Vagina (tissue), 2 donors: ENCODE results near the gene MTMR8. TPM values are rescaled to one million over a fixed set of nuclear protein-coding genes. Genes with fewer than 3 reads are reported as not detected.

Experiments
- DNase-seq, 2 donors: peaks; one replicate each; pipeline ENCODE4 v3.0.0-alpha.2; 2017; ENCODE audit errors: extremely low spot score in 2 of 2
- H3K27ac ChIP-seq: fragments of 200-600 bp; sonication (generic); one replicate; pipeline ENCODE4 v1.5.1; 2019
- H3K27me3 ChIP-seq: fragments of 200-600 bp; sonication (generic); one replicate; pipeline ENCODE4 v1.5.1; 2019
- H3K36me3 ChIP-seq, 2 donors: fragments of 200-600 bp; sonication (generic); one replicate each; pipeline ENCODE4 v1.5.1; 2017 to 2019
- H3K4me1 ChIP-seq: fragments of 200-600 bp; sonication (generic); one replicate; pipeline ENCODE4 v1.5.1; 2019
- H3K4me3 ChIP-seq, 2 donors: fragments of 200-600 bp; sonication (generic); 1 replicate in 1 of 2; 2 replicates in 1 of 2; pipeline ENCODE4 v1.5.1; 2016 to 2019
- H3K9me3 ChIP-seq: fragments of 200-600 bp; sonication (generic); one replicate; pipeline ENCODE4 v1.5.1; 2019
- POLR2A ChIP-seq, 2 donors: fragments of 450-650 bp; IDR thresholded peaks; one replicate each; pipeline ENCODE4 v1.6.1; 2017; ENCODE audit warnings: antibody characterized with exemption in 2 of 2, mild to moderate bottlenecking in 2 of 2, moderate library complexity in 2 of 2
- POLR2AphosphoS5 ChIP-seq, 2 donors: sonication (generic); formaldehyde crosslinking; IDR thresholded peaks; one replicate each; pipeline ENCODE4 v1.9.0; 2017; ENCODE audit warnings: antibody characterized with exemption in 2 of 2, mild to moderate bottlenecking in 2 of 2, low read depth in 1 of 2; ENCODE audit not compliant: insufficient read depth in 1 of 2
- intact Hi-C: fragments of 100-400 bp; cut with DNase I; formaldehyde crosslinking; loops from one replicate; pipeline ENCODE4 v1.15.1; 2023
- total RNA-seq: library from RNA; depleted of rRNA; stranded (reverse); fragments of >200 nt; gene quantifications from one replicate; pipeline ENCODE4 v1.2.3, GENCODE V29; 2016
- TF ChIP-seq, protein P1 (sequence below), 3 experiments: fragments of 450-650 bp in 2 of 3; fragments of 200-600 bp in 1 of 3; sonication (generic) in 1 of 3; IDR thresholded peaks; one replicate each; pipeline ENCODE4 v1.5.1; 2017 to 2019; ENCODE audit warnings: antibody characterized with exemption in 3 of 3, mild to moderate bottlenecking in 2 of 3, moderate library complexity in 2 of 3

The MTMR8 gene
- total RNA-seq, 1 donor from 2014 or later: 7.9 TPM

DNA sequence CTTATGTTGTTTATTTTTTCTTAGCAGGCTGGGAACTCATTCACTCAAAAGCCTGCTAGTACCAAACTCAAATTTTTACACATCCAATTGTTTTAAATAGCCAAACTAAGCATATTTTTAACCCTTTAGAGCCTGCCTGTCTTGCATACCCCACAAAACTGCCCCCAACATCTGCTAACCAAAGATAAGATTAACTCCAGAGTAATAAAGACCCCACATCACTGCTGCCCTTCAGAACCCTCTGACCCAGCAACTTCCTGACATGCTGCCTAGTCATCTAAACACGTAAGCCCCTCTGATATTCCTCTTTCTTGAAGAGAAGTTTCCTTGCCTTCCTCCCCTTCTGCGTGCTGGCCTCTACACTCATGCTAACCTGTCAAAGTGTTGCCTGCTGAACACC lies 104.1 kb downstream of the MTMR8 start:
- intact Hi-C loops: no loop called here
- Histone ChIP-seq H3K36me3 (no peaks in the 10 kb centered on the region), H3K4me1 (no peaks in the 10 kb centered on the region), H3K9me3 (no peaks in the 10 kb centered on the region), H3K4me3 (no peak overlapping the region), H3K27ac (no peak overlapping the region), H3K27me3 (no peaks in the 10 kb centered on the region)
- DNase-seq: no peak
- no peak for TF ChIP-seq POLR2AphosphoS5 (IDR thresholded peaks at IDR 0.05; ENCODE audit: insufficient read depth in 1 of 2, low read depth in 1 of 2)
- TF ChIP-seq, protein P1, sequence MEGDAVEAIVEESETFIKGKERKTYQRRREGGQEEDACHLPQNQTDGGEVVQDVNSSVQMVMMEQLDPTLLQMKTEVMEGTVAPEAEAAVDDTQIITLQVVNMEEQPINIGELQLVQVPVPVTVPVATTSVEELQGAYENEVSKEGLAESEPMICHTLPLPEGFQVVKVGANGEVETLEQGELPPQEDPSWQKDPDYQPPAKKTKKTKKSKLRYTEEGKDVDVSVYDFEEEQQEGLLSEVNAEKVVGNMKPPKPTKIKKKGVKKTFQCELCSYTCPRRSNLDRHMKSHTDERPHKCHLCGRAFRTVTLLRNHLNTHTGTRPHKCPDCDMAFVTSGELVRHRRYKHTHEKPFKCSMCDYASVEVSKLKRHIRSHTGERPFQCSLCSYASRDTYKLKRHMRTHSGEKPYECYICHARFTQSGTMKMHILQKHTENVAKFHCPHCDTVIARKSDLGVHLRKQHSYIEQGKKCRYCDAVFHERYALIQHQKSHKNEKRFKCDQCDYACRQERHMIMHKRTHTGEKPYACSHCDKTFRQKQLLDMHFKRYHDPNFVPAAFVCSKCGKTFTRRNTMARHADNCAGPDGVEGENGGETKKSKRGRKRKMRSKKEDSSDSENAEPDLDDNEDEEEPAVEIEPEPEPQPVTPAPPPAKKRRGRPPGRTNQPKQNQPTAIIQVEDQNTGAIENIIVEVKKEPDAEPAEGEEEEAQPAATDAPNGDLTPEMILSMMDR (IDR thresholded peaks at IDR 0.05): no peak

DNA sequence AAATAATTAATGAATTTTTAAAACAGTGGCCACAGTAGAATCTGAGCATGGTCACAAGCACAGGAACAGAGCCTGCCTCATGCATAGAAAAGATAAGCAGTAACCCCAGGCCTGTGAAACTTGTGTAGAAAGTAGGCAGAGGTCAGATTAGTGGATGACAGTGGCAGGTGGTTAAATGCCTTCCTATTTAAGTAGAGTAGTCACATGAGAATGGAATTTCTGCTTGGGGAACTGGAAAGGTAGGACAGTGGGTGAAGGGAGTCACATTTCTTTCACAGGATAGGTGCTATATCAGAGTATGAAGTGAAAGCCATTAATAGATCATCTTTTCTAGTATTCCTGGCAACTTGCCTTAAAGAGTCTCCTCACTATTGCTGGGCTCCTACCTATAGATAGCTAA lies 130.0 kb downstream of the MTMR8 start:
- TF ChIP-seq POLR2A (IDR thresholded peaks at IDR 0.05) (no peak), POLR2AphosphoS5 (IDR thresholded peaks at IDR 0.05; ENCODE audit: insufficient read depth in 1 of 2, low read depth in 1 of 2) (no peak)
- TF ChIP-seq, protein P1 (IDR thresholded peaks at IDR 0.05): no peak
- no peak overlapping the region for H3K27ac ChIP-seq
- no peak for DNase-seq

DNA sequence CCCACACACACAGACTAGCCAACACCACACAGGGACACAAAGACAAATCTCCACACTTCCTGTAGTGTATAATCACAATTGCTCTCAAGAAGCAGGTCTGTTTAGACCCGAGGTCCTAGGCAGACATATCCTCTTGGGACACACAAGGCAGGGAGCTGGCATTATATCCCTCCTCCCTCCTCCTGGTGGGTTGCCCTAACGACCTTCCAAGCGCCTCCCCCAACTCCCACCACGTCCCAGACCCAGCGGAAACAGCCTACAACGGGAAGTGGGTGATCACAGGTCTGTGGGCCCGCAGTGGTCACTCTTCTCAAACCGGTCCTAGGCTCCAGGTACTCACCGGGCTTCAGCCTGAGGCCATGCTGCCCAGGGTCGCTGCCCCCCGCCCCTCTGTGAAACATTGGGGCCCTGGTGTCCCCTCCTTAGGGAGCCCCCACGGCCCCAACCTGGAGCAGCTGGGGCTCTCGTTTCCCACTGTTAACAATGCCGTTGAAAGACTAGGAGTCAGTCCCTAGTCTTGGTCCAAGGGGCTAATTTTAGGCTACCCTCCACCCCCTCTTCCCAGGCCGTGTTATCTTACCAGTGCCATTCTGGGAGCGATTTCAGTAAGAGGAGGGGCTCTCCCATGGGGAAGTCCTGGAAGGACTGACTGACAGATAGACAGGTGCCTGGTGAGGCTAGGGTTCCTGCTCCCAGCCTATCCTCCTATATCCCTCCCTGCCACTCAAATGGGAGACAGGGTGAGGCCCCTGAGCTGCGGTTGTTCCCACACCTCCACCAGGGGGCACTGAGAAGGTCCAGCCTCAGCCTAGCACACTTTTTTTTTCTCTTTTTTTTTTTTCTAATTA lies 164.9 kb downstream of the MTMR8 start, which contains the start of gene ASB12:
ASB12 (minus strand) TSS at position 485 of the 848 bp plus-strand sequence. CDS start 4,957 bp downstream, outside the sequence.
- Histone ChIP-seq H3K4me3 (no peak within 1 kb of the TSS), H3K27ac (no peak within 1 kb of the TSS), H3K9me3 (no peaks in the 10 kb centered on the region), H3K4me1 (no peaks in the 10 kb centered on the region), H3K27me3 (no peaks in the 10 kb centered on the region), H3K36me3 (no peaks in the 10 kb centered on the region)
- intact Hi-C loops: no loop called here
- TF ChIP-seq POLR2A (IDR thresholded peaks at IDR 0.05) (no peak), POLR2AphosphoS5 (IDR thresholded peaks at IDR 0.05; ENCODE audit: insufficient read depth in 1 of 2, low read depth in 1 of 2) (no peak)
- TF ChIP-seq, protein P1 (IDR thresholded peaks at IDR 0.05): no peak
- DNase-seq: no peak

More for the DNA sequence above, 130.0 kb downstream of the MTMR8 start:
- intact Hi-C loops: no loop called here
- Histone ChIP-seq H3K4me3 (no peak overlapping the region), H3K36me3 (no peaks in the 10 kb centered on the region), H3K9me3 (no peaks in the 10 kb centered on the region), H3K27me3 (no peaks in the 10 kb centered on the region), H3K4me1 (no peaks in the 10 kb centered on the region)

DNA sequence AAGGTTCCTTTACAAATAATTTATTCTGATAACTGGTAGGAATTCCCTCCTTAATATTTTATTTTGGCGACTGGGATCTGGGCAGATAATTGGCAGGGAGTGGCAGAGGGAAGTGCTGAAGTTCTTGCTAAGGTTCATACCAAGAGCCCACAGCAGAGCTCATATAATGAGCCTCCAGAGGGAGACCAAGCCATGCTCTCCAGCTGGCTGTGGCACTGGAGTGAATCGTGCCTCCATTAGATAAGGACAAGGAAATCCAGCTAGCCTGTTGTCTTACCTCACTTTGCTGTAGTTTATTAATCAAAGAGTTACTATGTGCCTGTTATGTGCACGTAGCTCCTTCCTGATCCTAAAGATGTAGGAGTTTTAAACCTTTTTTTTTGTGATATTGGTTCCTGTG lies 166.1 kb downstream of the MTMR8 start:
- DNase-seq: no peak
- intact Hi-C loops: no loop called here
- H3K4me3 ChIP-seq: no peak overlapping the region
- TF ChIP-seq POLR2AphosphoS5 (IDR thresholded peaks at IDR 0.05; ENCODE audit: insufficient read depth in 1 of 2, low read depth in 1 of 2) (no peak), POLR2A (IDR thresholded peaks at IDR 0.05) (no peak)
- TF ChIP-seq, protein P1 (IDR thresholded peaks at IDR 0.05): no peak
- H3K36me3 ChIP-seq: no peaks in the 10 kb centered on the region
- H3K27ac ChIP-seq: no peak overlapping the region
- no peaks in the 10 kb centered on the region for H3K4me1 ChIP-seq
- no peaks in the 10 kb centered on the region for H3K27me3 ChIP-seq
- H3K9me3 ChIP-seq: no peaks in the 10 kb centered on the region

Other genes with a start within 250 kb of the MTMR8 start
- gene AMER1, start 189.7 kb downstream of the MTMR8 start, total RNA-seq: 4.9 TPM
- not detected for gene ASB12, start 164.8 kb downstream of the MTMR8 start, total RNA-seq